Karpas-422 (cell line): ENCODE data around the gene KLHL18. TPM values are rescaled to one million over a fixed set of nuclear protein-coding genes. Genes with fewer than 3 reads are reported as not detected.

ENCODE experiments used
- DNase-seq: peaks from one replicate; pipeline ENCODE4 v3.0.0-alpha.2; 2015
- H2AFZ ChIP-seq: fragments of 200-600 bp; sonication (generic); 2 replicates; pipeline ENCODE4 v1.6.1; 2014; ENCODE audit warnings: antibody characterized with exemption, low read length, mixed read lengths
- H3K27ac ChIP-seq: fragments of 200-600 bp; sonication (generic); 2 replicates; pipeline ENCODE4 v1.5.1; 2014; ENCODE audit warnings: mild to moderate bottlenecking, low read length, moderate library complexity
- H3K27me3 ChIP-seq: fragments of 200-600 bp; sonication (generic); 2 replicates; pipeline ENCODE4 v1.6.1; 2014; ENCODE audit warnings: low read length, mixed read lengths
- H3K36me3 ChIP-seq: fragments of 200-600 bp; sonication (generic); 2 replicates; pipeline ENCODE4 v1.6.1; 2014; ENCODE audit warnings: low read length, mixed read lengths; ENCODE audit not compliant: insufficient read depth
- H3K4me1 ChIP-seq: fragments of 200-600 bp; sonication (generic); 2 replicates; pipeline ENCODE4 v1.6.1; 2014; ENCODE audit warnings: mild to moderate bottlenecking, low read length, mixed read lengths
- H3K4me2 ChIP-seq: fragments of 200-600 bp; sonication (generic); 2 replicates; pipeline ENCODE4 v1.6.1; 2014; ENCODE audit warnings: low read length, low read depth, mild to moderate bottlenecking; ENCODE audit not compliant: poor library complexity, severe bottlenecking
- H3K4me3 ChIP-seq: fragments of 200-600 bp; sonication (generic); 2 replicates; pipeline ENCODE4 v1.5.1; 2014; ENCODE audit warnings: mild to moderate bottlenecking, antibody characterized with exemption, low read length, mixed read lengths
- H3K79me2 ChIP-seq: fragments of 200-600 bp; sonication (generic); 2 replicates; pipeline ENCODE4 v1.6.1; 2014; ENCODE audit warnings: mild to moderate bottlenecking, low read length, mixed read lengths
- H3K9ac ChIP-seq: fragments of 200-600 bp; sonication (generic); 2 replicates; pipeline ENCODE4 v1.6.0; 2014; ENCODE audit warnings: low read length
- H3K9me2 ChIP-seq: fragments of 200-600 bp; sonication (generic), shearing (Covaris generic); replicated peaks from 2 replicates; pipeline ENCODE4 v1.6.0; 2014; ENCODE audit warnings: mild to moderate bottlenecking, low read length, moderate library complexity; ENCODE audit not compliant: insufficient read depth
- H3K9me3 ChIP-seq: fragments of 300-700, 200-600 bp; sonication (generic); 2 replicates; pipeline ENCODE4 v1.6.1; 2014; ENCODE audit warnings: low read length, mixed read lengths
- H4K20me1 ChIP-seq: fragments of 200-600 bp; sonication (generic); 2 replicates; pipeline ENCODE4 v1.6.1; 2014; ENCODE audit warnings: mild to moderate bottlenecking, antibody characterized with exemption, low read length, low read depth; ENCODE audit not compliant: insufficient read depth
- total RNA-seq: library from RNA; depleted of rRNA; stranded (reverse); fragments of >200 nt; shearing (Covaris generic); gene quantifications from 2 replicates; pipeline ENCODE4 v1.2.3, GENCODE V29; 2014; ENCODE audit warnings: low replicate concordance

The KLHL18 gene
- total RNA-seq, 1 experiment from 2014 or later, result 15.6 TPM

GRCh38 chr3:47323431-47324277 lies 40.9 kb downstream of the KLHL18 start:
- peaks cover 9% of the 10 kb centered on the region; the same call in 1 of the 2 replicates for H3K4me1 ChIP-seq
- H3K27me3 ChIP-seq, result no peaks in the 10 kb centered on the region
- no peaks in the 10 kb centered on the region for H4K20me1 ChIP-seq
- H3K9me3 ChIP-seq, result no peaks in the 10 kb centered on the region
- no peak overlapping the region for H3K4me2 ChIP-seq
- peaks cover 63% of the 10 kb centered on the region for H3K36me3 ChIP-seq
- H3K9me2 ChIP-seq, result no peaks in the 10 kb centered on the region
- no peak for DNase-seq
- H2AFZ ChIP-seq, result no peak overlapping the region
- H3K4me3 ChIP-seq, result no peak overlapping the region
- no peak overlapping the region for H3K9ac ChIP-seq
- H3K27ac ChIP-seq, result no peak overlapping the region
- H3K79me2 ChIP-seq, result peaks cover 26% of the 10 kb centered on the region

- Histone ChIP-seq H4K20me1 (no peaks in the 10 kb centered on the region), H3K4me2 (no peak overlapping the region), H3K9me2 (no peaks in the 10 kb centered on the region), H3K27ac (no peak overlapping the region), H3K27me3 (no peaks in the 10 kb centered on the region), H3K36me3 (peaks cover 58% of the 10 kb centered on the region), H3K9ac (no peak overlapping the region), H3K79me2 (peaks cover 18% of the 10 kb centered on the region), H2AFZ (no peak overlapping the region), H3K4me3 (no peak overlapping the region), H3K4me1 (peaks cover 7% of the 10 kb centered on the region; the same call in 1 of the 2 replicates), H3K9me3 (no peaks in the 10 kb centered on the region)
- peak; percentile 84 for DNase-seq
Measured at GRCh38 chr3:47324278-47324865, 41.6 kb downstream of the KLHL18 start.

GRCh38 chr3:47333907-47334306 lies 51.2 kb downstream of the KLHL18 start:
- H3K4me2 ChIP-seq, result no peak overlapping the region
- no peaks in the 10 kb centered on the region for H3K4me1 ChIP-seq
- no peak overlapping the region for H2AFZ ChIP-seq
- no peak overlapping the region for H3K9ac ChIP-seq
- H3K27me3 ChIP-seq, result no peaks in the 10 kb centered on the region
- H3K79me2 ChIP-seq, result 0 out of 2 replicates have a peak, but pooled peaks cover 4% of the 10 kb centered on the region
- H3K9me3 ChIP-seq, result no peaks in the 10 kb centered on the region
- H4K20me1 ChIP-seq, result no peaks in the 10 kb centered on the region
- no peak overlapping the region for H3K27ac ChIP-seq
- H3K36me3 ChIP-seq, result peaks cover 59% of the 10 kb centered on the region
- H3K4me3 ChIP-seq, result no peak overlapping the region
- no peaks in the 10 kb centered on the region for H3K9me2 ChIP-seq
- no peak for DNase-seq

GRCh38 chr3:47337656-47338055 lies 54.9 kb downstream of the KLHL18 start:
- no peak for DNase-seq
- H3K4me1 ChIP-seq, result no peaks in the 10 kb centered on the region
- no peaks in the 10 kb centered on the region for H3K9me3 ChIP-seq
- H3K79me2 ChIP-seq, result 0 out of 2 replicates have a peak, but pooled peaks cover 4% of the 10 kb centered on the region
- no peak overlapping the region for H3K4me2 ChIP-seq
- no peaks in the 10 kb centered on the region for H4K20me1 ChIP-seq
- no peak overlapping the region for H2AFZ ChIP-seq
- no peak overlapping the region for H3K27ac ChIP-seq
- H3K27me3 ChIP-seq, result no peaks in the 10 kb centered on the region
- H3K36me3 ChIP-seq, result peaks cover 64% of the 10 kb centered on the region
- H3K9me2 ChIP-seq, result no peaks in the 10 kb centered on the region
- no peak overlapping the region for H3K4me3 ChIP-seq
- H3K9ac ChIP-seq, result no peak overlapping the region

- Histone ChIP-seq H3K27me3 (no peaks in the 10 kb centered on the region), H3K36me3 (peaks cover 56% of the 10 kb centered on the region), H3K4me3 (no peak overlapping the region), H3K79me2 (no peaks in the 10 kb centered on the region), H3K9ac (no peak overlapping the region), H3K4me2 (no peak overlapping the region), H2AFZ (no peak overlapping the region), H3K9me2 (no peaks in the 10 kb centered on the region), H4K20me1 (no peaks in the 10 kb centered on the region), H3K9me3 (no peaks in the 10 kb centered on the region), H3K4me1 (peaks cover 9% of the 10 kb centered on the region), H3K27ac (no peak overlapping the region)
- DNase-seq, result no peak
Measured at GRCh38 chr3:47339951-47340350, 57.2 kb downstream of the KLHL18 start.

GRCh38 chr3:47340866-47341265 lies 58.1 kb downstream of the KLHL18 start:
- H3K4me2 ChIP-seq, result no peak overlapping the region
- H3K36me3 ChIP-seq, result peaks cover 56% of the 10 kb centered on the region; the same call in 1 of the 2 replicates
- H3K9ac ChIP-seq, result no peak overlapping the region
- no peaks in the 10 kb centered on the region for H3K27me3 ChIP-seq
- 0 out of 2 replicates have a peak, but pooled peaks cover 4% of the 10 kb centered on the region for H3K79me2 ChIP-seq
- no peak overlapping the region for H3K4me3 ChIP-seq
- H4K20me1 ChIP-seq, result no peaks in the 10 kb centered on the region
- peaks cover 18% of the 10 kb centered on the region for H3K4me1 ChIP-seq
- H3K9me3 ChIP-seq, result no peaks in the 10 kb centered on the region
- DNase-seq, result no peak
- no peaks in the 10 kb centered on the region for H3K9me2 ChIP-seq
- no peak overlapping the region for H3K27ac ChIP-seq
- H2AFZ ChIP-seq, result no peak overlapping the region

GRCh38 chr3:47342151-47342550 lies 59.4 kb downstream of the KLHL18 start:
- Histone ChIP-seq H3K9ac (no peak overlapping the region), H3K27ac (no peak overlapping the region), H3K36me3 (peaks cover 46% of the 10 kb centered on the region; the same call in 1 of the 2 replicates), H3K79me2 (0 out of 2 replicates have a peak, but pooled peaks cover 4% of the 10 kb centered on the region), H3K4me2 (no peak overlapping the region), H3K9me3 (no peaks in the 10 kb centered on the region), H3K27me3 (no peaks in the 10 kb centered on the region), H3K4me3 (no peak overlapping the region), H3K9me2 (no peaks in the 10 kb centered on the region), H4K20me1 (no peaks in the 10 kb centered on the region), H2AFZ (no peak overlapping the region), H3K4me1 (peaks cover 31% of the 10 kb centered on the region)
- DNase-seq, result no peak

GRCh38 chr3:47342812-47343211 lies 60.1 kb downstream of the KLHL18 start:
- no peaks in the 10 kb centered on the region for H4K20me1 ChIP-seq

More at GRCh38 chr3:47342812-47343211, 60.1 kb downstream of the KLHL18 start:
- DNase-seq, result no peak
- H3K4me2 ChIP-seq, result no peak overlapping the region
- no peaks in the 10 kb centered on the region for H3K9me2 ChIP-seq
- H3K27ac ChIP-seq, result no peak overlapping the region
- no peak overlapping the region for H3K9ac ChIP-seq
- H3K4me3 ChIP-seq, result no peak overlapping the region
- H3K79me2 ChIP-seq, result 0 out of 2 replicates have a peak, but pooled peaks cover 4% of the 10 kb centered on the region
- peaks cover 38% of the 10 kb centered on the region for H3K4me1 ChIP-seq
- H3K27me3 ChIP-seq, result no peaks in the 10 kb centered on the region
- no peak overlapping the region for H2AFZ ChIP-seq
- no peaks in the 10 kb centered on the region for H3K9me3 ChIP-seq
- peaks cover 40% of the 10 kb centered on the region; the same call in 1 of the 2 replicates for H3K36me3 ChIP-seq
